ENCODE results near the gene DDX56.
A peak's percentile ranks its signal among the peaks of the same experiment; 100 is the strongest.

The DDX56 gene

GRCh38 chr7:44573464-44574286, at the start of gene DDX56:
DDX56 (minus strand) TSS chr7:44573908; CDS start chr7:44573895, 13 bp downstream.
- no peaks in the 10 kb centered on the region for H3K9me3 ChIP-seq (ENCODE audit: low read length)
- peaks cover 19% of the 10 kb centered on the region for H3K4me1 ChIP-seq (ENCODE audit: insufficient read depth, low read length)
- H2AFZ ChIP-seq (ENCODE audit: low read depth, low read length) = peak within 1 kb of the TSS; percentile 11
- H3K36me3 ChIP-seq (ENCODE audit: insufficient read depth, low read length) = peaks cover 62% of the 10 kb centered on the region
- H3K4me3 ChIP-seq (ENCODE audit: low read length) = peak within 1 kb of the TSS; percentile 91
- no peaks in the 10 kb centered on the region for H3K27me3 ChIP-seq (ENCODE audit: insufficient read depth, low read length)

GRCh38 chr7:44622342-44623151, 48.8 kb upstream of the DDX56 start:
- no peaks in the 10 kb centered on the region for H3K9me3 ChIP-seq (ENCODE audit: low read length)
- peaks cover 30% of the 10 kb centered on the region for H3K36me3 ChIP-seq (ENCODE audit: insufficient read depth, low read length)
- no peak overlapping the region for H2AFZ ChIP-seq (ENCODE audit: low read depth, low read length)
- no peaks in the 10 kb centered on the region for H3K27me3 ChIP-seq (ENCODE audit: insufficient read depth, low read length)
- H3K4me3 ChIP-seq (ENCODE audit: low read length) = no peak overlapping the region
- no peaks in the 10 kb centered on the region for H3K4me1 ChIP-seq (ENCODE audit: insufficient read depth, low read length)

GRCh38 chr7:44621750-44622103, 48.0 kb upstream of the DDX56 start:
- H3K36me3 ChIP-seq (ENCODE audit: insufficient read depth, low read length) = peaks cover 30% of the 10 kb centered on the region
- H3K4me1 ChIP-seq (ENCODE audit: insufficient read depth, low read length) = no peaks in the 10 kb centered on the region
- no peaks in the 10 kb centered on the region for H3K27me3 ChIP-seq (ENCODE audit: insufficient read depth, low read length)
- H3K9me3 ChIP-seq (ENCODE audit: low read length) = no peaks in the 10 kb centered on the region
- no peak overlapping the region for H2AFZ ChIP-seq (ENCODE audit: low read depth, low read length)
- H3K4me3 ChIP-seq (ENCODE audit: low read length) = no peak overlapping the region

- Histone ChIP-seq H3K27me3 (ENCODE audit: insufficient read depth, low read length) (no peaks in the 10 kb centered on the region), H3K36me3 (ENCODE audit: insufficient read depth, low read length) (peaks cover 24% of the 10 kb centered on the region), H3K9me3 (ENCODE audit: low read length) (no peaks in the 10 kb centered on the region), H2AFZ (ENCODE audit: low read depth, low read length) (no peak overlapping the region), H3K4me3 (ENCODE audit: low read length) (no peak overlapping the region), H3K4me1 (ENCODE audit: insufficient read depth, low read length) (no peaks in the 10 kb centered on the region)
Measured at GRCh38 chr7:44621034-44621749, 47.5 kb upstream of the DDX56 start.

- H3K36me3 ChIP-seq (ENCODE audit: insufficient read depth, low read length) = peaks cover 5% of the 10 kb centered on the region
- H3K9me3 ChIP-seq (ENCODE audit: low read length) = no peaks in the 10 kb centered on the region
- no peaks in the 10 kb centered on the region for H3K27me3 ChIP-seq (ENCODE audit: insufficient read depth, low read length)
- H3K4me1 ChIP-seq (ENCODE audit: insufficient read depth, low read length) = no peaks in the 10 kb centered on the region
- no peak overlapping the region for H2AFZ ChIP-seq (ENCODE audit: low read depth, low read length)
- no peak overlapping the region for H3K4me3 ChIP-seq (ENCODE audit: low read length)
Measured at GRCh38 chr7:44618753-44619152, 45.0 kb upstream of the DDX56 start.

GRCh38 chr7:44618045-44618444, 44.3 kb upstream of the DDX56 start:
- H3K4me3 ChIP-seq (ENCODE audit: low read length) = no peak overlapping the region

GRCh38 chr7:44617225-44617890, 43.6 kb upstream of the DDX56 start:
- H3K4me3 ChIP-seq (ENCODE audit: low read length) = no peak overlapping the region
- no peak overlapping the region for H2AFZ ChIP-seq (ENCODE audit: low read depth, low read length)
- H3K9me3 ChIP-seq (ENCODE audit: low read length) = no peaks in the 10 kb centered on the region
- H3K27me3 ChIP-seq (ENCODE audit: insufficient read depth, low read length) = no peaks in the 10 kb centered on the region
- no peaks in the 10 kb centered on the region for H3K4me1 ChIP-seq (ENCODE audit: insufficient read depth, low read length)
- H3K36me3 ChIP-seq (ENCODE audit: insufficient read depth, low read length) = peaks cover 5% of the 10 kb centered on the region

More at GRCh38 chr7:44618045-44618444, 44.3 kb upstream of the DDX56 start:
- Histone ChIP-seq H3K9me3 (ENCODE audit: low read length) (no peaks in the 10 kb centered on the region), H2AFZ (ENCODE audit: low read depth, low read length) (no peak overlapping the region), H3K27me3 (ENCODE audit: insufficient read depth, low read length) (no peaks in the 10 kb centered on the region), H3K36me3 (ENCODE audit: insufficient read depth, low read length) (peaks cover 5% of the 10 kb centered on the region), H3K4me1 (ENCODE audit: insufficient read depth, low read length) (no peaks in the 10 kb centered on the region)

- Histone ChIP-seq H3K9me3 (ENCODE audit: low read length) (no peaks in the 10 kb centered on the region), H3K27me3 (ENCODE audit: insufficient read depth, low read length) (no peaks in the 10 kb centered on the region), H3K4me1 (ENCODE audit: insufficient read depth, low read length) (no peaks in the 10 kb centered on the region), H3K36me3 (ENCODE audit: insufficient read depth, low read length) (peaks cover 5% of the 10 kb centered on the region), H3K4me3 (ENCODE audit: low read length) (no peak overlapping the region), H2AFZ (ENCODE audit: low read depth, low read length) (no peak overlapping the region)
Measured at GRCh38 chr7:44616545-44616944, 42.8 kb upstream of the DDX56 start.

- Histone ChIP-seq H3K27me3 (ENCODE audit: insufficient read depth, low read length) (no peaks in the 10 kb centered on the region), H2AFZ (ENCODE audit: low read depth, low read length) (no peak overlapping the region), H3K4me1 (ENCODE audit: insufficient read depth, low read length) (no peaks in the 10 kb centered on the region), H3K36me3 (ENCODE audit: insufficient read depth, low read length) (peaks cover 5% of the 10 kb centered on the region), H3K9me3 (ENCODE audit: low read length) (no peaks in the 10 kb centered on the region), H3K4me3 (ENCODE audit: low read length) (no peak overlapping the region)
Measured at GRCh38 chr7:44615793-44616192, 42.1 kb upstream of the DDX56 start.

- no peaks in the 10 kb centered on the region for H3K27me3 ChIP-seq (ENCODE audit: insufficient read depth, low read length)
- H3K4me1 ChIP-seq (ENCODE audit: insufficient read depth, low read length) = no peaks in the 10 kb centered on the region
- H3K4me3 ChIP-seq (ENCODE audit: low read length) = no peak overlapping the region
- H2AFZ ChIP-seq (ENCODE audit: low read depth, low read length) = no peak overlapping the region
- peaks cover 5% of the 10 kb centered on the region for H3K36me3 ChIP-seq (ENCODE audit: insufficient read depth, low read length)
- no peaks in the 10 kb centered on the region for H3K9me3 ChIP-seq (ENCODE audit: low read length)
Measured at GRCh38 chr7:44615149-44615611, 41.5 kb upstream of the DDX56 start.

GRCh38 chr7:44609829-44610228, 36.1 kb upstream of the DDX56 start:
- Histone ChIP-seq H3K9me3 (ENCODE audit: low read length) (no peaks in the 10 kb centered on the region), H3K36me3 (ENCODE audit: insufficient read depth, low read length) (no peaks in the 10 kb centered on the region), H3K4me1 (ENCODE audit: insufficient read depth, low read length) (peaks cover 10% of the 10 kb centered on the region), H2AFZ (ENCODE audit: low read depth, low read length) (no peak overlapping the region), H3K4me3 (ENCODE audit: low read length) (no peak overlapping the region), H3K27me3 (ENCODE audit: insufficient read depth, low read length) (no peaks in the 10 kb centered on the region)

- Histone ChIP-seq H3K27me3 (ENCODE audit: insufficient read depth, low read length) (no peaks in the 10 kb centered on the region), H3K9me3 (ENCODE audit: low read length) (no peaks in the 10 kb centered on the region), H3K36me3 (ENCODE audit: insufficient read depth, low read length) (no peaks in the 10 kb centered on the region), H3K4me3 (ENCODE audit: low read length) (no peak overlapping the region), H3K4me1 (ENCODE audit: insufficient read depth, low read length) (peaks cover 10% of the 10 kb centered on the region), H2AFZ (ENCODE audit: low read depth, low read length) (no peak overlapping the region)
Measured at GRCh38 chr7:44608916-44609648, 35.4 kb upstream of the DDX56 start.

Measured in neuron (in vitro differentiated cells).